ENCODE data around the gene BMPR1A.
A peak's percentile ranks its signal among the peaks of the same experiment; 100 is the strongest.
"Not testable (repeated sequence)": the region's sequence is repeated elsewhere in the genome, so short reads cannot be mapped to it uniquely, and the experiment has no call there.

The BMPR1A gene

GRCh38 chr10:86728056-86728455 lies 28.4 kb upstream of the BMPR1A start:
- no peak for DNase-seq (ENCODE audit: extremely low read depth in 1 of 2, low read depth in 1 of 2)

GRCh38 chr10:86729677-86730076 lies 26.7 kb upstream of the BMPR1A start:
- no peak for DNase-seq (ENCODE audit: extremely low read depth in 1 of 2, low read depth in 1 of 2)

GRCh38 chr10:86730227-86730626 lies 26.2 kb upstream of the BMPR1A start:
- DNase-seq (ENCODE audit: extremely low read depth in 1 of 2, low read depth in 1 of 2): no peak

GRCh38 chr10:86732771-86733170 lies 23.6 kb upstream of the BMPR1A start:
- DNase-seq (ENCODE audit: extremely low read depth in 1 of 2, low read depth in 1 of 2): no peak

- DNase-seq (ENCODE audit: extremely low read depth in 1 of 2, low read depth in 1 of 2): no peak
Measured at GRCh38 chr10:86733260-86733671, 23.2 kb upstream of the BMPR1A start.

GRCh38 chr10:86734207-86734988 lies 22.0 kb upstream of the BMPR1A start:
- DNase-seq (ENCODE audit: extremely low read depth in 1 of 2, low read depth in 1 of 2): no peak

- DNase-seq (ENCODE audit: extremely low read depth in 1 of 2, low read depth in 1 of 2): not testable (repeated sequence)
Measured at GRCh38 chr10:86735278-86735677, 21.1 kb upstream of the BMPR1A start.

- DNase-seq (ENCODE audit: extremely low read depth in 1 of 2, low read depth in 1 of 2): no peak
Measured at GRCh38 chr10:86742230-86742629, 14.2 kb upstream of the BMPR1A start.

- DNase-seq (ENCODE audit: extremely low read depth in 1 of 2, low read depth in 1 of 2): no peak
Measured at GRCh38 chr10:86744067-86744725, 12.2 kb upstream of the BMPR1A start.

- no peak for DNase-seq (ENCODE audit: extremely low read depth in 1 of 2, low read depth in 1 of 2)
Measured at GRCh38 chr10:86747796-86748581, 8.4 kb upstream of the BMPR1A start.

GRCh38 chr10:86749854-86750253 lies 6.6 kb upstream of the BMPR1A start:
- no peak for DNase-seq (ENCODE audit: extremely low read depth in 1 of 2, low read depth in 1 of 2)

GRCh38 chr10:86751477-86751876 lies 4.9 kb upstream of the BMPR1A start:
- DNase-seq (ENCODE audit: extremely low read depth in 1 of 2, low read depth in 1 of 2): no peak

GRCh38 chr10:86752311-86752710 lies 4.1 kb upstream of the BMPR1A start:
- DNase-seq (ENCODE audit: extremely low read depth in 1 of 2, low read depth in 1 of 2): no peak

- DNase-seq (ENCODE audit: extremely low read depth in 1 of 2, low read depth in 1 of 2): no peak
Measured at GRCh38 chr10:86753051-86753450, 3.4 kb upstream of the BMPR1A start.

GRCh38 chr10:86753638-86754434 lies 2.6 kb upstream of the BMPR1A start:
- DNase-seq (ENCODE audit: extremely low read depth in 1 of 2, low read depth in 1 of 2): no peak

GRCh38 chr10:86755454-86755739 lies 1.0 kb upstream of the BMPR1A start:
- no peak for DNase-seq (ENCODE audit: extremely low read depth in 1 of 2, low read depth in 1 of 2)

GRCh38 chr10:86755740-86756510 lies 494 bp upstream of the BMPR1A start:
- DNase-seq (ENCODE audit: extremely low read depth in 1 of 2, low read depth in 1 of 2): peak; percentile 54 to 83

GRCh38 chr10:86757113-86757972 lies 924 bp downstream of the BMPR1A start:
- peak in 1 of 2 donors; percentile 2 for DNase-seq (ENCODE audit: extremely low read depth in 1 of 2, low read depth in 1 of 2)

Measured in activated CD8-positive, alpha-beta memory T cell treated with anti-CD3 and anti-CD28 coated beads for 1 hour (primary cell).